HepG2 (cell line): ENCODE measurements around the gene NFE2L1. TPM values are rescaled to one million over a fixed set of nuclear protein-coding genes. Genes with fewer than 3 reads are reported as not detected.

Experiments
- ARID4A ChIP-seq: sonication (generic); formaldehyde crosslinking; IDR thresholded peaks from 2 replicates; pipeline ENCODE4 v1.5.0; 2020; ENCODE audit warnings: mild to moderate bottlenecking, missing genetic modification reagents, borderline replicate concordance
- CENPX ChIP-seq: sonication (generic); formaldehyde crosslinking; IDR thresholded peaks from 2 replicates; pipeline ENCODE4 v1.9.0; 2021; ENCODE audit warnings: mild to moderate bottlenecking, missing genetic modification reagents, moderate library complexity
- CHCHD3 ChIP-seq: sonication (generic); formaldehyde crosslinking; IDR thresholded peaks from 2 replicates; pipeline ENCODE4 v1.8.0; 2022; ENCODE audit warnings: mild to moderate bottlenecking, missing genetic modification reagents, moderate library complexity
- ELF4 ChIP-seq: sonication (generic); formaldehyde crosslinking; IDR thresholded peaks from 2 replicates; pipeline ENCODE4 v1.5.0; 2020; ENCODE audit warnings: missing genetic modification reagents, mild to moderate bottlenecking, moderate library complexity, borderline replicate concordance
- HMGA1 ChIP-seq: sonication (generic); formaldehyde crosslinking; conservative IDR thresholded peaks from 2 replicates; pipeline ENCODE4 v1.4.0; 2020; ENCODE audit warnings: missing genetic modification reagents
- HNRNPK ChIP-seq: fragments of 200-400 bp; formaldehyde crosslinking; IDR thresholded peaks from 2 replicates; pipeline ENCODE4 v1.6.1; 2018; ENCODE audit warnings: low read length, low read depth, moderate library complexity, mild to moderate bottlenecking; ENCODE audit not compliant: poor library complexity, severe bottlenecking
- KAT8 ChIP-seq: IDR thresholded peaks from 2 replicates; pipeline ENCODE4 v1.6.1; 2016; ENCODE audit warnings: missing genetic modification reagents, missing compliant biosample characterization
- NFKBIZ ChIP-seq: IDR thresholded peaks from 2 replicates; pipeline ENCODE4 v1.6.1; 2018; ENCODE audit warnings: missing genetic modification reagents, missing compliant biosample characterization
- RFXANK ChIP-seq: IDR thresholded peaks from 2 replicates; pipeline ENCODE4 v1.6.1; 2016
- SMYD3 ChIP-seq: sonication (generic); formaldehyde crosslinking; IDR thresholded peaks from 2 replicates; pipeline ENCODE4 v1.8.1; 2023; ENCODE audit warnings: mild to moderate bottlenecking, missing genetic modification reagents
- SOX6 ChIP-seq, 2 experiments: fragments of 450-650 bp in 1 of 2; sonication (generic) in 1 of 2; formaldehyde crosslinking in 1 of 2; IDR thresholded peaks; 2 replicates each; pipeline versions ENCODE4 v1.4.0 to v1.6.1; 2017 to 2020; ENCODE audit warnings: antibody characterized with exemption in 1 of 2, mild to moderate bottlenecking in 1 of 2, missing genetic modification reagents in 1 of 2
- ZBTB20 ChIP-seq: sonication (generic); formaldehyde crosslinking; IDR thresholded peaks from 2 replicates; pipeline ENCODE4 v1.8.1; 2023; ENCODE audit warnings: missing genetic modification reagents, low read depth, mild to moderate bottlenecking, borderline replicate concordance
- ZFP41 ChIP-seq: sonication (generic); formaldehyde crosslinking; IDR thresholded peaks from 2 replicates; pipeline ENCODE4 v1.4.0; 2020; ENCODE audit warnings: mild to moderate bottlenecking, missing genetic modification reagents, borderline replicate concordance
- ZNF207 ChIP-seq: fragments of 450-650 bp; IDR thresholded peaks from 2 replicates; pipeline ENCODE4 v1.6.1; 2016; ENCODE audit warnings: antibody characterized with exemption, borderline replicate concordance
- ZNF354B ChIP-seq: sonication (generic); formaldehyde crosslinking; IDR thresholded peaks from 2 replicates; pipeline ENCODE4 v1.8.0; 2022; ENCODE audit warnings: mild to moderate bottlenecking, missing genetic modification reagents
- ZNF451 ChIP-seq: sonication (generic); formaldehyde crosslinking; IDR thresholded peaks from 2 replicates; pipeline ENCODE4 v1.5.0; 2020; ENCODE audit warnings: mild to moderate bottlenecking, missing genetic modification reagents
- ZNF496 ChIP-seq: sonication (generic); formaldehyde crosslinking; IDR thresholded peaks from 2 replicates; pipeline ENCODE4 v1.8.1; 2023; ENCODE audit warnings: mild to moderate bottlenecking, moderate library complexity, missing genetic modification reagents; ENCODE audit not compliant: insufficient replicate concordance
- ZNF724P ChIP-seq: sonication (generic); formaldehyde crosslinking; IDR thresholded peaks from 2 replicates; pipeline ENCODE4 v1.8.0; 2022; ENCODE audit warnings: missing genetic modification reagents, borderline replicate concordance
- ZNF777 ChIP-seq: sonication (generic); formaldehyde crosslinking; IDR thresholded peaks from 2 replicates; pipeline ENCODE4 v1.4.0; 2020; ENCODE audit warnings: missing genetic modification reagents
- ZSCAN12 ChIP-seq: sonication (generic); formaldehyde crosslinking; IDR thresholded peaks from 2 replicates; pipeline ENCODE4 v1.9.0; 2021; ENCODE audit warnings: mild to moderate bottlenecking, missing genetic modification reagents
- ZSCAN21 ChIP-seq: sonication (generic); formaldehyde crosslinking; IDR thresholded peaks from 2 replicates; pipeline ENCODE4 v1.8.0; 2022; ENCODE audit warnings: mild to moderate bottlenecking, missing genetic modification reagents, moderate library complexity, borderline replicate concordance
- polyA plus RNA-seq, 8 experiments: library from polyadenylated mRNA; depleted of rRNA in 3 of 8; stranded (reverse) in 7 of 8; unstranded in 1 of 8; fragments of >200 nt; fragmentation: Illumina TruSeq in 4 of 8; extraction: Trizol in 4 of 8; gene quantifications; 2 replicates each; pipeline versions ENCODE4 v1.2.1 to v1.2.3, GENCODE V29; 2011 to 2016; ENCODE audit warnings: low read depth in 4 of 8, missing spikeins in 1 of 8, mixed read lengths in 1 of 8; ENCODE audit not compliant: insufficient read depth in 1 of 8
- total RNA-seq, 5 experiments: library from RNA; depleted of rRNA; stranded (reverse); fragments of >200 nt; fragmentation: Illumina TruSeq; extraction: Trizol; gene quantifications; 2 replicates each; pipeline ENCODE4 v1.2.3, GENCODE V29; 2016; ENCODE audit warnings: low read depth in 1 of 5
- TF ChIP-seq, protein P1 (sequence below): sonication (generic); formaldehyde crosslinking; IDR thresholded peaks from 2 replicates; pipeline ENCODE4 v1.5.1; 2020; ENCODE audit warnings: missing genetic modification reagents, mild to moderate bottlenecking, borderline replicate concordance
- TF ChIP-seq, protein P2 (sequence below): sonication (generic); formaldehyde crosslinking; IDR thresholded peaks from 2 replicates; pipeline ENCODE4 v1.5.0; 2020; ENCODE audit warnings: missing genetic modification reagents
- TF ChIP-seq, protein P3 (sequence below): sonication (generic); formaldehyde crosslinking; IDR thresholded peaks from 2 replicates; pipeline ENCODE4 v1.4.0; 2020; ENCODE audit warnings: mild to moderate bottlenecking, missing genetic modification reagents

The NFE2L1 gene
- total and polyA plus RNA-seq, 2 of the 13 experiments (the other 11 are each of a cell fraction or from before 2014, with no cell fraction given) = 67.0 to 234 TPM

- TF ChIP-seq ARID4A (CRISPR knock-in tag) = no peak; the same call in 1 of the 2 replicates
- TF ChIP-seq ZSCAN12 = no peak
- no peak for TF ChIP-seq HMGA1 (CRISPR knock-in tag)
- no peak for TF ChIP-seq ZNF354B (CRISPR knock-in tag)
- no peak for TF ChIP-seq ZNF207
- TF ChIP-seq, protein P1, sequence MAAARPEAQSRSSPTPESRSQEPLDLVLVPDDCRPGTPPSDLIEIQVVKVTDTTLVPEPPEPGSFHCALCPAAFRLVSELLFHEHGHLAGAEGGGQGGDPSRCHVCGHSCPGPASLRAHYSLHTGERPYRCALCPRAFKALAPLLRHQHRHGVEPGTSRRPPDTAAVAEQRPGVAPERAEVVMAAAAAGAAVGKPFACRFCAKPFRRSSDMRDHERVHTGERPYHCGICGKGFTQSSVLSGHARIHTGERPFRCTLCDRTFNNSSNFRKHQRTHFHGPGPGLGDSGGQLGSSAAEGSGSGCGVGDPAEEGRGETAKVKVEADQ = no peak; the same call in 1 of the 2 replicates
- TF ChIP-seq SOX6 (IDR thresholded peaks at IDR 0.05) = no peak
- TF ChIP-seq SOX6 (CRISPR knock-in tag; IDR thresholded peaks at IDR 0.05) = peak; percentile 22
- no peak for TF ChIP-seq ZNF496
- TF ChIP-seq, protein P2, sequence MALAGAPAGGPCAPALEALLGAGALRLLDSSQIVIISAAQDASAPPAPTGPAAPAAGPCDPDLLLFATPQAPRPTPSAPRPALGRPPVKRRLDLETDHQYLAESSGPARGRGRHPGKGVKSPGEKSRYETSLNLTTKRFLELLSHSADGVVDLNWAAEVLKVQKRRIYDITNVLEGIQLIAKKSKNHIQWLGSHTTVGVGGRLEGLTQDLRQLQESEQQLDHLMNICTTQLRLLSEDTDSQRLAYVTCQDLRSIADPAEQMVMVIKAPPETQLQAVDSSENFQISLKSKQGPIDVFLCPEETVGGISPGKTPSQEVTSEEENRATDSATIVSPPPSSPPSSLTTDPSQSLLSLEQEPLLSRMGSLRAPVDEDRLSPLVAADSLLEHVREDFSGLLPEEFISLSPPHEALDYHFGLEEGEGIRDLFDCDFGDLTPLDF (CRISPR knock-in tag) = no peak
- TF ChIP-seq ZNF451 = no peak
- no peak for TF ChIP-seq CENPX (CRISPR knock-in tag)
- no peak for TF ChIP-seq RFXANK (CRISPR knock-in tag)
- TF ChIP-seq ZSCAN21 = no peak
- no peak for TF ChIP-seq ZNF724P (CRISPR knock-in tag)
- no peak for TF ChIP-seq NFKBIZ (CRISPR knock-in tag)
- peak; percentile 89 for TF ChIP-seq ZNF777 (CRISPR knock-in tag)
- no peak for TF ChIP-seq CHCHD3
- no peak for TF ChIP-seq HNRNPK
- no peak for TF ChIP-seq ZBTB20 (CRISPR knock-in tag)
- TF ChIP-seq ZFP41 (CRISPR knock-in tag) = no peak
- TF ChIP-seq SMYD3 = no peak
- no peak for TF ChIP-seq KAT8 (CRISPR knock-in tag)
- TF ChIP-seq, protein P3, sequence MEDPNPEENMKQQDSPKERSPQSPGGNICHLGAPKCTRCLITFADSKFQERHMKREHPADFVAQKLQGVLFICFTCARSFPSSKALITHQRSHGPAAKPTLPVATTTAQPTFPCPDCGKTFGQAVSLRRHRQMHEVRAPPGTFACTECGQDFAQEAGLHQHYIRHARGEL (CRISPR knock-in tag) = no peak
- no peak for TF ChIP-seq ELF4 (CRISPR knock-in tag)
Observed at GRCh38 chr17:48023400-48024148, 24.6 kb upstream of the NFE2L1 start (continued).
